ENCODE measurements around the gene PPP1R12B. TPM values are rescaled to one million over a fixed set of nuclear protein-coding genes. Genes with fewer than 3 reads are reported as not detected.
"Not testable (repeated sequence)": the region's sequence is repeated elsewhere in the genome, so short reads cannot be mapped to it uniquely, and the experiment has no call there.

Gene PPP1R12B
- total RNA-seq, 1 donor from 2014 or later = 18.2 TPM

GRCh38 chr1:202553560-202554038, 205.1 kb downstream of the PPP1R12B start:
- H3K36me3 Mint-ChIP-seq (ENCODE audit: low read depth) = no peaks in the 10 kb centered on the region
- no peaks in the 10 kb centered on the region for H3K27me3 Mint-ChIP-seq (ENCODE audit: low read depth)
- H3K4me3 Mint-ChIP-seq (ENCODE audit: unreplicated experiment) = no peak overlapping the region
- DNase-seq (ENCODE audit: low spot score) = no peak
- no peak overlapping the region for H3K27ac Mint-ChIP-seq (ENCODE audit: unreplicated experiment)
- H3K9me3 Mint-ChIP-seq (ENCODE audit: low read depth) = no peaks in the 10 kb centered on the region
- TF ChIP-seq, protein P1, sequence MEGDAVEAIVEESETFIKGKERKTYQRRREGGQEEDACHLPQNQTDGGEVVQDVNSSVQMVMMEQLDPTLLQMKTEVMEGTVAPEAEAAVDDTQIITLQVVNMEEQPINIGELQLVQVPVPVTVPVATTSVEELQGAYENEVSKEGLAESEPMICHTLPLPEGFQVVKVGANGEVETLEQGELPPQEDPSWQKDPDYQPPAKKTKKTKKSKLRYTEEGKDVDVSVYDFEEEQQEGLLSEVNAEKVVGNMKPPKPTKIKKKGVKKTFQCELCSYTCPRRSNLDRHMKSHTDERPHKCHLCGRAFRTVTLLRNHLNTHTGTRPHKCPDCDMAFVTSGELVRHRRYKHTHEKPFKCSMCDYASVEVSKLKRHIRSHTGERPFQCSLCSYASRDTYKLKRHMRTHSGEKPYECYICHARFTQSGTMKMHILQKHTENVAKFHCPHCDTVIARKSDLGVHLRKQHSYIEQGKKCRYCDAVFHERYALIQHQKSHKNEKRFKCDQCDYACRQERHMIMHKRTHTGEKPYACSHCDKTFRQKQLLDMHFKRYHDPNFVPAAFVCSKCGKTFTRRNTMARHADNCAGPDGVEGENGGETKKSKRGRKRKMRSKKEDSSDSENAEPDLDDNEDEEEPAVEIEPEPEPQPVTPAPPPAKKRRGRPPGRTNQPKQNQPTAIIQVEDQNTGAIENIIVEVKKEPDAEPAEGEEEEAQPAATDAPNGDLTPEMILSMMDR (IDR thresholded peaks at IDR 0.05) = no peak
- peaks cover 28% of the 10 kb centered on the region for H3K4me1 Mint-ChIP-seq (ENCODE audit: low read depth)

- not testable (repeated sequence) for H3K9me3 Mint-ChIP-seq (ENCODE audit: low read depth); H3K4me3 Mint-ChIP-seq (ENCODE audit: unreplicated experiment); DNase-seq (ENCODE audit: low spot score); H3K36me3 Mint-ChIP-seq (ENCODE audit: low read depth); H3K27ac Mint-ChIP-seq (ENCODE audit: unreplicated experiment); H3K27me3 Mint-ChIP-seq (ENCODE audit: low read depth)
- H3K4me1 Mint-ChIP-seq (ENCODE audit: low read depth) = peaks cover 28% of the 10 kb centered on the region
Observed at GRCh38 chr1:202554619-202555018, 206.1 kb downstream of the PPP1R12B start.

- not testable (repeated sequence) for DNase-seq (ENCODE audit: low spot score); H3K27ac Mint-ChIP-seq (ENCODE audit: unreplicated experiment)
Observed at GRCh38 chr1:202556037-202556436, 207.5 kb downstream of the PPP1R12B start.

GRCh38 chr1:202557662-202558061, 209.2 kb downstream of the PPP1R12B start:
- not testable (repeated sequence) for H3K4me3 Mint-ChIP-seq (ENCODE audit: unreplicated experiment); H3K27me3 Mint-ChIP-seq (ENCODE audit: low read depth); H3K36me3 Mint-ChIP-seq (ENCODE audit: low read depth); H3K9me3 Mint-ChIP-seq (ENCODE audit: low read depth); H3K27ac Mint-ChIP-seq (ENCODE audit: unreplicated experiment); DNase-seq (ENCODE audit: low spot score)
- peaks cover 27% of the 10 kb centered on the region for H3K4me1 Mint-ChIP-seq (ENCODE audit: low read depth)

More at GRCh38 chr1:202556037-202556436, 207.5 kb downstream of the PPP1R12B start:
- not testable (repeated sequence) for H3K9me3 Mint-ChIP-seq (ENCODE audit: low read depth); H3K4me3 Mint-ChIP-seq (ENCODE audit: unreplicated experiment); H3K27me3 Mint-ChIP-seq (ENCODE audit: low read depth); H3K36me3 Mint-ChIP-seq (ENCODE audit: low read depth)
- peaks cover 28% of the 10 kb centered on the region for H3K4me1 Mint-ChIP-seq (ENCODE audit: low read depth)

- no peaks in the 10 kb centered on the region for H3K27me3 Mint-ChIP-seq (ENCODE audit: low read depth)
- no peak for DNase-seq (ENCODE audit: low spot score)
- peaks cover 5% of the 10 kb centered on the region for H3K36me3 Mint-ChIP-seq (ENCODE audit: low read depth)
- no peak overlapping the region for H3K27ac Mint-ChIP-seq (ENCODE audit: unreplicated experiment)
- TF ChIP-seq, protein P1 (IDR thresholded peaks at IDR 0.05) = no peak
- H3K4me1 Mint-ChIP-seq (ENCODE audit: low read depth) = peaks cover 31% of the 10 kb centered on the region
- no peaks in the 10 kb centered on the region for H3K9me3 Mint-ChIP-seq (ENCODE audit: low read depth)
- H3K4me3 Mint-ChIP-seq (ENCODE audit: unreplicated experiment) = no peak overlapping the region
Observed at GRCh38 chr1:202561240-202561639, 212.7 kb downstream of the PPP1R12B start.

GRCh38 chr1:202561726-202562443, 213.4 kb downstream of the PPP1R12B start:
- TF ChIP-seq, protein P1 (IDR thresholded peaks at IDR 0.05) = peak; percentile 38
- H3K4me3 Mint-ChIP-seq (ENCODE audit: unreplicated experiment) = no peak overlapping the region
- H3K9me3 Mint-ChIP-seq (ENCODE audit: low read depth) = no peaks in the 10 kb centered on the region
- DNase-seq (ENCODE audit: low spot score) = no peak
- H3K4me1 Mint-ChIP-seq (ENCODE audit: low read depth) = peaks cover 38% of the 10 kb centered on the region
- peaks cover 5% of the 10 kb centered on the region for H3K36me3 Mint-ChIP-seq (ENCODE audit: low read depth)
- no peaks in the 10 kb centered on the region for H3K27me3 Mint-ChIP-seq (ENCODE audit: low read depth)
- peak overlapping the region; percentile 15 for H3K27ac Mint-ChIP-seq (ENCODE audit: unreplicated experiment)

Measured in chondrocyte (in vitro differentiated cells).